ENCODE data around the gene PROX2.

DNA sequence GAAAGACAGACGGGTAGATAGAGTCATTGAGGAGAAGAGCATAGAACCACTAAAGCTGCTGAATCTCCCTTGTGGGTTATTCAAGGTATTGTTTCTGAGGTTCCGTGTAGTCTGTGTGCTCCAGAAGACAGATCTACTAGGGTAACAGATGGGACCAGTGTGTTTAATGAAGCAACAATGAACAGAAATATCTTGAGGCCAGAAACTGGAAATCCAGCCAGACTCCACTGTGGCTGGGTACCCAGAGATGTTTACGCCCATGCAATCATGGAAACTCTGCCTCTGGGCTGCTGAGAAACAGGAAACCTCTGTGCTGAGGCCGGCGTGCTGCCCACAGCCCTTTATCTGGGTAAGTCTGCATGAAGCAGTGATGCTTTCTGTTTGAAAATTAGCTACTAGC, 8.3 kb downstream of the PROX2 start:
- TF ChIP-seq, protein P1, sequence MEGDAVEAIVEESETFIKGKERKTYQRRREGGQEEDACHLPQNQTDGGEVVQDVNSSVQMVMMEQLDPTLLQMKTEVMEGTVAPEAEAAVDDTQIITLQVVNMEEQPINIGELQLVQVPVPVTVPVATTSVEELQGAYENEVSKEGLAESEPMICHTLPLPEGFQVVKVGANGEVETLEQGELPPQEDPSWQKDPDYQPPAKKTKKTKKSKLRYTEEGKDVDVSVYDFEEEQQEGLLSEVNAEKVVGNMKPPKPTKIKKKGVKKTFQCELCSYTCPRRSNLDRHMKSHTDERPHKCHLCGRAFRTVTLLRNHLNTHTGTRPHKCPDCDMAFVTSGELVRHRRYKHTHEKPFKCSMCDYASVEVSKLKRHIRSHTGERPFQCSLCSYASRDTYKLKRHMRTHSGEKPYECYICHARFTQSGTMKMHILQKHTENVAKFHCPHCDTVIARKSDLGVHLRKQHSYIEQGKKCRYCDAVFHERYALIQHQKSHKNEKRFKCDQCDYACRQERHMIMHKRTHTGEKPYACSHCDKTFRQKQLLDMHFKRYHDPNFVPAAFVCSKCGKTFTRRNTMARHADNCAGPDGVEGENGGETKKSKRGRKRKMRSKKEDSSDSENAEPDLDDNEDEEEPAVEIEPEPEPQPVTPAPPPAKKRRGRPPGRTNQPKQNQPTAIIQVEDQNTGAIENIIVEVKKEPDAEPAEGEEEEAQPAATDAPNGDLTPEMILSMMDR (IDR thresholded peaks at IDR 0.05): no peak
- no peak for TF ChIP-seq POLR2AphosphoS5 (IDR thresholded peaks at IDR 0.05; ENCODE audit: insufficient read depth in 1 of 2, low read depth in 1 of 2)
